MM.1S (cell line): ENCODE data around the gene RRN3.
"Not testable (repeated sequence)": the region's sequence is repeated elsewhere in the genome, so short reads cannot be mapped to it uniquely, and the experiment has no call there.

ENCODE experiments used
- DNase-seq: peaks from one replicate; pipeline ENCODE4 v3.0.0-alpha.2; 2015
- H2AFZ ChIP-seq: fragments of 300-600 bp; sonication (generic); 2 replicates; pipeline ENCODE4 v1.6.0; 2016; ENCODE audit warnings: antibody characterized with exemption, low read length
- H3F3A ChIP-seq: fragments of 300-600 bp; sonication (generic); 2 replicates; pipeline ENCODE4 v1.6.1; 2016; ENCODE audit warnings: mild to moderate bottlenecking, antibody characterized with exemption, low read length, moderate library complexity, mixed read lengths; ENCODE audit not compliant: insufficient read depth
- H3K27ac ChIP-seq: fragments of 300-600 bp; sonication (generic); 2 replicates; pipeline ENCODE4 v1.5.1; 2016; ENCODE audit warnings: mild to moderate bottlenecking, low read length
- H3K27me3 ChIP-seq: fragments of 300-600 bp; sonication (generic); replicated peaks from 2 replicates; pipeline ENCODE4 v1.6.0; 2016; ENCODE audit warnings: low read length; ENCODE audit not compliant: insufficient read depth
- H3K36me3 ChIP-seq: fragments of 300-600 bp; sonication (generic); replicated peaks from 2 replicates; pipeline ENCODE4 v1.6.1; 2016; ENCODE audit warnings: mild to moderate bottlenecking, low read length, mixed read lengths; ENCODE audit not compliant: insufficient read depth
- H3K4me1 ChIP-seq: fragments of 300-600 bp; sonication (generic); 2 replicates; pipeline ENCODE4 v1.6.1; 2016; ENCODE audit warnings: low read length, mixed read lengths
- H3K4me2 ChIP-seq: fragments of 300-600 bp; sonication (generic); 2 replicates; pipeline ENCODE4 v1.6.0; 2016; ENCODE audit warnings: low read depth, low read length
- H3K4me3 ChIP-seq: fragments of 300-600 bp; sonication (generic); 2 replicates; pipeline ENCODE4 v1.5.1; 2016; ENCODE audit warnings: low read length, mixed read lengths
- H3K79me2 ChIP-seq: fragments of 300-600 bp; sonication (generic); 2 replicates; pipeline ENCODE4 v1.6.1; 2016; ENCODE audit warnings: mixed run types, low read length, mixed read lengths
- H3K9ac ChIP-seq: fragments of 300-600 bp; sonication (generic); 2 replicates; pipeline ENCODE4 v1.6.1; 2016; ENCODE audit warnings: low read length, mixed read lengths
- H3K9me2 ChIP-seq: fragments of 300-600 bp; sonication (generic); replicated peaks from 2 replicates; pipeline ENCODE4 v1.6.1; 2016; ENCODE audit warnings: mild to moderate bottlenecking, low read length, mixed read lengths; ENCODE audit not compliant: insufficient read depth
- H3K9me3 ChIP-seq: fragments of 300-600 bp; sonication (generic); replicated peaks from 2 replicates; pipeline ENCODE4 v1.6.1; 2016; ENCODE audit warnings: mild to moderate bottlenecking, low read length, mixed read lengths; ENCODE audit not compliant: insufficient read depth
- H4K20me1 ChIP-seq: fragments of 300-600 bp; sonication (generic); 2 replicates; pipeline ENCODE4 v1.6.1; 2016; ENCODE audit warnings: mild to moderate bottlenecking, low read length, moderate library complexity, mixed read lengths; ENCODE audit not compliant: insufficient read depth

RRN3 gene

DNA sequence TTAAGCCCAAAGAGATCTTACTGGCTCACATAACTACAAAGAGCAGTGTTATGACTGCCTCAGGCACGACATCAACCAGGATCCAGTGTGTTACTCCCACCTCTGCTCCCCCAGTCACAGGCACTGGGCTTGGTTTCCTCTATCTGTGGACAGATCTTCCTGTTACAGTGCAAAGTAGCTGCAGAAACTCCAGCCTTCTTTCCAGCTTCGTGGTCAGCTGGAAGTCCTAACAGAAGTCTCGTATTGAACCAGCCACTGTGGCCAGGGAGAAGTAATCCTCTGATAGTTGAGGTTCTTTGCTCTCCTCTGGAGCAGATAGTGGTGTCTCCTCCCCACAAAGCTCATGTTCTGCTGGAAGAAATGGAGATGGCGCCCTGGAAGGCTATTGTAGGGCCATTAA, 77.7 kb downstream of the RRN3 start:
- not testable (repeated sequence) for H3K27ac ChIP-seq, H3K4me2 ChIP-seq

DNA sequence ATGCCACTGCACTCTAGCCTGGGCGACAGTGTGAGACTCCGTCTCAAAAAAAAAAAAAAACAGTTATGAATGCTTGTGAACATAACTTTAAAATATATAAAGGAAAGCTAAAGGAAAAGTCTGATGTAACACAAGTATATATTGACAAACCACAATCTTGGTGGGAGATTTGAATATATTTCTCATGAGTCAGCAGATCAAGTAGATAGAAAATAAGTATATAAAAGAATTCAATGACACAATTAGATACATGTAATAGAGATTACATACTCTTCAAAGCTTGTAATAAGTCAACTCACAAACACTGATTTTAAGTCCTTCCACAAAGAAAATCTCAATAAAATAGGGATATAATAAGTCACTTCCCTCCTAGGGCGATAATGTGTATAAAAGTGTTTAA, 78.4 kb downstream of the RRN3 start:
- H2AFZ ChIP-seq, H3K9me2 ChIP-seq, H3K4me1 ChIP-seq, DNase-seq, H3K27me3 ChIP-seq, H3K79me2 ChIP-seq, H3K27ac ChIP-seq, H3F3A ChIP-seq, H3K4me3 ChIP-seq, H3K36me3 ChIP-seq, H3K4me2 ChIP-seq, H4K20me1 ChIP-seq, H3K9me3 ChIP-seq, H3K9ac ChIP-seq: not testable (repeated sequence)

More for the DNA sequence above, 77.7 kb downstream of the RRN3 start:
- not testable (repeated sequence) for H2AFZ ChIP-seq, H3K9ac ChIP-seq, H3K4me1 ChIP-seq, H3K36me3 ChIP-seq, H3K9me3 ChIP-seq, H3K27me3 ChIP-seq, H3K4me3 ChIP-seq, H3K79me2 ChIP-seq, DNase-seq, H3K9me2 ChIP-seq, H3F3A ChIP-seq, H4K20me1 ChIP-seq

DNA sequence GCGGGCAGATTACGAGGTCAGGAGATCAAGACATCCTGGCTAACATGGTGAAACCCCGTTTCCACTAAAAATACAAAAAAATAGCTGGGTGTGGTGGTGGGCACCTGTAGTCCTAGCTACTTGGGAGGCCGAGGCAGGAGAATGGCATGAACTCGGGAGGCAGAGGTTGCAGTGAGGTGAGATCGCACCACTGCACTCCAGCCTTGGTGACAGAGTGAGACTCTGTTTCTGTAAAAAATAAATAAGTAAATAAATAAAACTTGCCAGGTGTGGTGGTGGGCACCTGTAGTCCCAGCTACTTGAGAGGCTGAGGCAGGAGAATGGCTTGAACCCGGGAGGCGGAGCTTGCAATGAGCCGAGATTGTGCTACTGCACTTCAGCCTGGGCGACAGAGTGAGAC, 81.1 kb downstream of the RRN3 start:
- not testable (repeated sequence) for DNase-seq, H3K9me2 ChIP-seq, H3K9ac ChIP-seq, H3K4me2 ChIP-seq, H3F3A ChIP-seq, H4K20me1 ChIP-seq, H3K36me3 ChIP-seq, H2AFZ ChIP-seq, H3K27ac ChIP-seq, H3K79me2 ChIP-seq, H3K4me1 ChIP-seq, H3K9me3 ChIP-seq, H3K4me3 ChIP-seq, H3K27me3 ChIP-seq
